Activated CD8-positive, alpha-beta memory T cell treated with anti-CD3 and anti-CD28 coated beads for 24 hours (primary cell): ENCODE results near the gene ARL9.
"Not testable (repeated sequence)": the region's sequence is repeated elsewhere in the genome, so short reads cannot be mapped to it uniquely, and the experiment has no call there.

Experiments
- DNase-seq: peaks from one replicate; pipeline ENCODE4 v3.0.0-alpha.2; 2020

The ARL9 gene

DNA sequence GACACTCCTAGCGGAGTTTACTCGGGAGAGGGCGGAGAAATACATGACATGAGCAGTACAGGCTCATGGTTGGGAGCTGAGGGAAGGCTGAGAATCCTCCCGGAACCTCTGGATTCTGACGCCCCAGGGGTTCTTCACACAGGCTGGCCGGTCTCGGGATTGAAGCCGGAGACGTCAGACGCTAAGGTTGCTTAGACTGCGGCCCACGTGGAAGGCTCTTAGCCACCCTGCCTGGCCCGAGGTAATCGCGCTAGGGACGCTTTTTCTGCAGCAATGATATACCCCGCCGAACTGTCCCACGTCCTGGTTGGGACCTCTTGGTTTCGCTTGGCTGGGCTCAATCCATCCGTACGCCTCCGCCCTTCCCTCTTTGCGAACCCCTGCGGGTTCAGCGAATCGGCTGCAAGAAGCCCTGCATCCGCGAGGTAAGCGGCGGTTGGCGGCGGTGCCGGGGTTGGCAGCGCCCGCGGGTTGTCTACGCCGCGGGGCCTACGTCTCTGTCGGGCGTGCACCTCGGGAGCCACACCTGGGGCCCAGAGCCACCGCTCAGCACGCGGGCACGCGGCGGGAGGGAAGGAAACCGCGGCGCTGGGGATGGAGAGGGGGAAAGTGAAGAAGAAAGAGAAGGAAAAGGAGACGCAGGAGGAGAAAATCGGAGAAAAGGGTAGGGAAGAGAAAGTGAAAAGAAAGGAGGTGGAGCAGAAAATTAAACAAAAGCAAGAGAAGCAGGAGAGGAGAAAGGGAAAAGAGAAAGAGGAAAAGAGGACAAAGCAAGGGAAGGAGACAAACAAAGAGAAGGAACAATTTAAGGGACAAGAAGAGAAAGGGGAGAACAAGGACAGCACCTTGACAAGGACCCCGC, at the start of gene ARL9:
ARL9 (plus strand) TSS at position 523 of the 862 bp plus-strand sequence; CDS start at position 595, 72 bp downstream.
- peak; percentile 84 for DNase-seq

GRCh38 chr4:56460085-56460484, 45.5 kb upstream of the ARL9 start:
- DNase-seq: no peak

GRCh38 chr4:56462157-56462556, 43.4 kb upstream of the ARL9 start:
- DNase-seq: no peak

DNA sequence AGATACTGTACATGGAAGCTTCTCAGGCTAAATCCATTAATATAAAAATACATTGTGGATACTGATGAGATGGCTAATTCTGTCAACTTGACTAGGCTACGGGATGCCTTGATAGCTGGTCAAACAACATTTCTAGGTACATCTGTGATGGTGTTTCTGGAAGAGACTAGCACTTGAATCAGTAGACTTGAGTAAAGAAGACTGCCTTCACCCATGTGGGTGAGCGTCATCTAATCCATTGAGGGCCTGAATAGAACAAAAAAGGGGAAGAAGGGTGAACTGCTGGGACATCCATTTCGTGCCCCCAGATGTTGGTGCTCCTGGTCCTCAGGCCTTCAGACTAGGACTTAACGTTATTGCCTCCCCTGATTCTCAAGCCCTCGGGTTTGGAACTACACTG, 41.9 kb upstream of the ARL9 start:
- no peak for DNase-seq

- DNase-seq: no peak
These were observed 41.0 kb upstream of the ARL9 start for GRCh38 chr4:56464581-56464980.

DNA sequence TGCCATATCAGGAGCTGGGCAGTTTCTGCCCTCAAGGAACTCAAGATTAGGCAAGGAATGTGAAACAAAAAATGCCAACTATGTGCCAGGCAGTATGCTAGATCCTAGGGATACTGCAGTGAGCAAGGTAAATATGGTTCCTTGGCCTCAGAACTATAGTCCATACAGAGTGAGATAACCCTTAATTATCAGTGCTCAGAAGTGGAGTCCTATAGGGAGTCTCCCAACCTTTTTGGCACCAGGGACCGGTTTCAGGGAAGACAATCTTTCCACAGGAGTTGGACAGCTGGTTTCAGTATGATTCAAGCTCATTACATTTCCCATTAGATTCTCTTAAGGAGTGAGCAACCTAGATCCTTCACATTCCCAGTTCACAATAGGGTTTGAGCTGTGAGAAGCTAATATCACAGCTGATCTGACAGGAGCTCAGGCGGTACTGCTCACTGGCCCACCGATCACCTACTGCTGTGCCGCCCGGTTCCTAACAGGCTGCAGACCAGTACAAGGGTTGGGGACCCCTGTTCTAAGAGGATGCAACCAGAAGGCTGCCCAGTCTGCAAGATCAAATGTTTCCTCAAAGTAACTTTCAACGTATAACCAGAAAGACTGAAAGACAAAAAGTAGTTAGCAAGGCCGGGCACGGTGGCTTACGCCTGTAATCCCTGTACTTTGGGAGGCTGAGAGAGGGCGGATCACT, 39.8 kb upstream of the ARL9 start:
- no peak for DNase-seq

- not testable (repeated sequence) for DNase-seq
These were observed 39.3 kb upstream of the ARL9 start for GRCh38 chr4:56466296-56466761.

- DNase-seq: no peak
These were observed 38.7 kb upstream of the ARL9 start for GRCh38 chr4:56466910-56467283.

- DNase-seq: peak; percentile 91
These were observed 38.1 kb upstream of the ARL9 start, which contains the start of gene SRP72 for GRCh38 chr4:56467284-56468096. TSS of gene SRP72 (plus strand) at chr4:56467617. CDS start at chr4:56467636, 19 bp downstream.

DNA sequence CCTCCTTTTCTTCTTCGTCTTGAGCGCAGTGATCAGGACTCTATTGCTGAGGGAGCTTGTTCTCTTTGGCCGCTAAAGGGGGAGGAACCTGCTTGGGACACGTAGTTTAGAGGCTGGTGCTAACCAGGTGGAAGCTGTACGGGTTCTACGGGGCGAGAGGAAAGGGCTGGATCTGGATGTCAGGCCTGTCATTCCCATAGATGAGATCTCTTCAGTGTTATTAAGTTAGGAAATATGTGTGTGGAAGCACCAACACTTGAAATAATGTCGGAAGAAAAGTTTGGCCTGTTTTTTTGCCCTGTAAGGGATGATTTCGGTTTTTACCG, 37.5 kb upstream of the ARL9 start:
- DNase-seq: no peak

- no peak for DNase-seq
These were observed 35.9 kb upstream of the ARL9 start for GRCh38 chr4:56469489-56470210.

- DNase-seq: no peak
These were observed 29.7 kb upstream of the ARL9 start for GRCh38 chr4:56475917-56476316.

DNA sequence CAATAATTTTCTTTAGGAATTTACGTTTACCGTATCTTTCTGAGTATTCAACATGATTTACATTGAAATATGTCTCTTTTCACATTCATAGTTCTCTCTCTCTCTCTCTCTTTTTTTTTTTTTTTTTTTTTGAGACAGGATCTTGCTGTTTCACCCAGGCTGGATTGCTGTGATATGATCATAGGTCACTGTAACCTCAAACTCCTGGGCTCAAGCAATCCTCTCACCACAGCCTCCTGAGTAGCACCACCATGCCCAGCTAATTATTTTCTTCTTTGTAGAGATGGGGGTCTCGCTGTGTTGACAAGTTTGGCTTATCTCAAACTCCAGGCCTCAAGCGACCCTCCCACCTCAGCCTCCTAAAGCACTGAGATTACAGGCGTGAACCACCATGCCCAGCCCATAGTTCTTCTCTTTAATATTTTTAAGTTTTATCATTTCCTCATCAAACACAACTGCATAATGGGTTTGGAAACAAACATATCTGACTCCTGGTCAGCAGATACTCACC, 28.3 kb upstream of the ARL9 start:
- DNase-seq: no peak

DNA sequence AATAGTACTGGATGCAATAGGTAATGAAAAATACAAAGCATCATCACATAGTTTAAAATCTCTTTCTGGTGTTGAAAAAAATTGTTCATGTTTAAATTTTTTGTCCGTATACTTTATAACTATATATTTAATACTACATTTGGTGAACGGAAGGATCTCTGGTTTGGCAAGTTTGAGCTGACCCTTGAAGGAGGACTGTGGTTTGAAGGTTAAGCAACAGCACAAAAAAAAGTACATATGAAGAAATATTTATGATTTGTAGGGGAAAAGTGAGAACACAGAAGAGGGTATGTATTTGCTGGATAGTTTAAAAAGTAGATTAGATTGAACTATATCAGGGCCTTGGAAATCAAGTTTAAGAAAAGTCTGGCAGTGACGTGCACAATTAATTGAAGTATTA, 24.9 kb upstream of the ARL9 start:
- DNase-seq: no peak

DNA sequence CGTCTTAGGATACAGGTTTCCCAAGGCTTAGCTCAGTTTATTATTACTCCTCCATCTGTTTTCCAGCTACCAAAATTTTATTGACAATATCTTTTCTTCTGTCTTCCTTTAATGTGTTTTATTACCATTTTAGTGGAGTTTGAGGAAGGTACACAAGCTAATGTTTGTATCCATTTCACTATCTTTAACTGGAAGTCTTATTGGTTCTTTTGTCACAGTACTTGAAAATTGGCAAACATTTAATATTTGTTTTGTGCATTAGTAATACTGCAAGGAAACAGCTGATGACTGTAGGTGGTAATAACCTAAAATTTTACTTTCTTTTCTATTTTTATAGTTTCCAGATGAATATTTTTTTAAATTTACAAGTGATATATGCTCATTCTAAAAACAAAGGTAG, 9.3 kb upstream of the ARL9 start:
- no peak for DNase-seq

DNA sequence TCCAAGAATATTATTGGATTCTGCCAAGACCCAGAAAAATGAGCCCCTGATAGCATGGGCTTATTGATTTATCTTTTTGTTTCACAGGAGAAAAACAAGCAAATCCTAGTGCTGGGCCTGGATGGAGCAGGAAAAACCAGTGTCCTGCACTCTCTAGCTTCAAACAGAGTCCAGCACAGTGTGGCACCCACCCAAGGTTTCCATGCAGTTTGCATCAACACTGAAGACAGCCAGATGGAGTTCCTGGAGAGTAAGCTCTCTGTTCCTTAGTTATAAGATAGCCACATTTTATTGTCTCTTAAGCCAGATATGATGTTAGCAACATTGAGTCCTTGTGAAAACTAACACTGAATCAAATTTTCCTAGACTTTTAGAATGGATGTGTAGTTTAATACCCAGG, 5.5 kb downstream of the ARL9 start:
- no peak for DNase-seq

GRCh38 chr4:56512166-56512565, 6.6 kb downstream of the ARL9 start:
- no peak for DNase-seq

GRCh38 chr4:56513517-56513916, 7.9 kb downstream of the ARL9 start:
- no peak for DNase-seq

- DNase-seq: peak; percentile 92
These were observed 24.9 kb downstream of the ARL9 start for GRCh38 chr4:56530269-56531148.

- DNase-seq: no peak
These were observed 25.7 kb downstream of the ARL9 start for GRCh38 chr4:56531149-56531770.

DNA sequence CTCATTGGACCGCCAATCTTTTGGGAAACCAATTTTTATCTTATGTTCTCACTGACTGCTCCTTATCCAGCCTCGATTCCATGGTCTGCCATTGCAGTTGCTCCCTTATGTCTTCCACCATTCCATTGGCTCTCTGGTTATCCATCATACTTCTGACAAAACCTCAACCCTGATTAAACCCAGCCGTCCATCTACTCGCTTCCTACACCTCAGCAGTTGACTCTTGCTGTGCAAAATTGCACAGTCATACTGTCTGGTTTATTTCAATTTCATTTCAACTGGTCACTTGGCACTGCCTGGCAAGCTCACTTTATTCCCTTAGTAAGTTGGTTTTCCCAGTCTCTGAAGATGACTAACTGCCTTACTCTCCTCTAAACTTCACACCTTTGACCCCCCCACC, 26.2 kb downstream of the ARL9 start:
- DNase-seq: no peak
